NT2/D1 (cell line): Measurements from ENCODE around the gene DLG2.

Source experiments
- SUZ12 ChIP-seq: IDR thresholded peaks from 2 replicates; pipeline ENCODE4 v1.6.1; 2011; ENCODE audit not compliant: insufficient read length, insufficient read depth; ENCODE audit errors: extremely low read depth
- YY1 ChIP-seq: IDR thresholded peaks from 2 replicates; pipeline ENCODE4 v1.6.1; 2011; ENCODE audit not compliant: insufficient read length, insufficient read depth

- TF ChIP-seq YY1 (no peak), SUZ12 (no peak)
These were observed 75.3 kb downstream of the DLG2 start for GRCh38 chr11:85551881-85552280.
